ENCODE data around the gene GRAMD1C. TPM values are rescaled to one million over a fixed set of nuclear protein-coding genes. Genes with fewer than 3 reads are reported as not detected.

Gene GRAMD1C
- polyA plus RNA-seq, 2 of the 4 experiments (the other 2 are of a cell fraction), result 0.32 to 0.59 TPM

- TF ChIP-seq ATOH8 (CRISPR knock-in tag; IDR thresholded peaks at IDR 0.05; ENCODE audit: low read depth), result no peak
- TF ChIP-seq ZSCAN20 (CRISPR knock-in tag; IDR thresholded peaks at IDR 0.05), result no peak
- TF ChIP-seq GATA3 (IDR thresholded peaks at IDR 0.05; ENCODE audit: borderline replicate concordance), result no peak
Observed at GRCh38 chr3:113802795-113803455, 35.7 kb upstream of the GRAMD1C start (continued).

- CTCF ChIA-PET, result no interaction called here
- 92% methylated on average over 4 of the region's 4 CpGs for WGBS (ENCODE audit: missing lambda C conversion rate)
- POLR2A ChIA-PET, result no interaction called here
- Histone ChIP-seq H3K4me3 (no peak overlapping the region), H3K4me1 (no peaks in the 10 kb centered on the region), H3K27ac (no peak overlapping the region), H3K9me3 (no peaks in the 10 kb centered on the region), H3K4me2 (no peak overlapping the region)
- DNase-seq (ENCODE audit: low read depth in 1 of 2, low spot score in 1 of 2) (no peak), FAIRE-seq (no peak), ATAC-seq (no peak)
- no peak for TF ChIP-seq ESRRA (IDR thresholded peaks at IDR 0.05; ENCODE audit: borderline replicate concordance, low read length)
- no peak for TF ChIP-seq NR3C1 (IDR thresholded peaks at IDR 0.05)
- no peak for TF ChIP-seq NPAS2 (CRISPR knock-in tag; IDR thresholded peaks at IDR 0.05; ENCODE audit: borderline replicate concordance)
- no peak for TF ChIP-seq ZC3H11A (IDR thresholded peaks at IDR 0.05)
- no peak for TF ChIP-seq HDAC2 (IDR thresholded peaks at IDR 0.05)
- TF ChIP-seq E2F6 (IDR thresholded peaks at IDR 0.05; ENCODE audit: borderline replicate concordance, low read depth), result no peak
- no peak for TF ChIP-seq SREBF2 (IDR thresholded peaks at IDR 0.05)
- no peak for TF ChIP-seq RAD21 (conservative IDR thresholded peaks at IDR 0.05 in 1 of 2, IDR thresholded peaks at IDR 0.05 in 1 of 2)
- TF ChIP-seq CBX2 (IDR thresholded peaks at IDR 0.05; ENCODE audit: borderline replicate concordance, low read depth), result no peak
- no peak for TF ChIP-seq REST (IDR thresholded peaks at IDR 0.05)
- no peak for TF ChIP-seq PBX3 (IDR thresholded peaks at IDR 0.05)
- no peak for TF ChIP-seq ZFP36 (IDR thresholded peaks at IDR 0.05; ENCODE audit: borderline replicate concordance, partially characterized antibody)
- no peak for TF ChIP-seq FOSB (CRISPR knock-in tag; IDR thresholded peaks at IDR 0.05)
- no peak for TF ChIP-seq KDM1A (IDR thresholded peaks at IDR 0.05; ENCODE audit: low read depth)
- TF ChIP-seq MYC (IDR thresholded peaks at IDR 0.05; ENCODE audit: borderline replicate concordance, low read length), result no peak
Observed at GRCh38 chr3:113804661-113805060, 33.9 kb upstream of the GRAMD1C start.

GRCh38 chr3:113805249-113805648 lies 33.3 kb upstream of the GRAMD1C start:
- FAIRE-seq, result no peak
- H3K27ac ChIP-seq, result no peak overlapping the region
- H3K4me1 ChIP-seq, result no peaks in the 10 kb centered on the region
- H3K4me2 ChIP-seq, result no peak overlapping the region
- 89% methylated on average over 3 of the region's 3 CpGs for WGBS (ENCODE audit: missing lambda C conversion rate)
- H3K9me3 ChIP-seq, result no peaks in the 10 kb centered on the region
- no peak for ATAC-seq
- H3K4me3 ChIP-seq, result no peak overlapping the region
- no peak for DNase-seq (ENCODE audit: low read depth in 1 of 2, low spot score in 1 of 2)
- POLR2A ChIA-PET, result no interaction called here
- CTCF ChIA-PET, result no interaction called here
- no peak for TF ChIP-seq EHF (CRISPR knock-in tag; IDR thresholded peaks at IDR 0.05)
- TF ChIP-seq ELK1 (IDR thresholded peaks at IDR 0.05; ENCODE audit: low read depth, low read length), result no peak
- no peak for TF ChIP-seq PHF8 (IDR thresholded peaks at IDR 0.05; ENCODE audit: borderline replicate concordance, low read depth)
- TF ChIP-seq NFE2L2 (conservative IDR thresholded peaks at IDR 0.05; ENCODE audit: low read length), result no peak
- no peak for TF ChIP-seq SREBF2 (IDR thresholded peaks at IDR 0.05)
- no peak for TF ChIP-seq FOXS1 (CRISPR knock-in tag; IDR thresholded peaks at IDR 0.05)
- no peak for TF ChIP-seq RCOR1 (IDR thresholded peaks at IDR 0.05; ENCODE audit: low read depth, low read length)
- no peak for TF ChIP-seq ZFP36 (IDR thresholded peaks at IDR 0.05; ENCODE audit: borderline replicate concordance, partially characterized antibody)
- no peak for TF ChIP-seq HMGXB4 (CRISPR knock-in tag; IDR thresholded peaks at IDR 0.05; ENCODE audit: borderline replicate concordance)
